ENCODE data around the gene SEC24B. TPM values are rescaled to one million over a fixed set of nuclear protein-coding genes. Genes with fewer than 3 reads are reported as not detected.
A peak's percentile ranks its signal among the peaks of the same experiment; 100 is the strongest.
"Not testable (repeated sequence)": the region's sequence is repeated elsewhere in the genome, so short reads cannot be mapped to it uniquely, and the experiment has no call there.

SEC24B gene
- total RNA-seq, 6 donors from 2014 or later = 17.4 to 38.8 (median 29.2) TPM

DNA sequence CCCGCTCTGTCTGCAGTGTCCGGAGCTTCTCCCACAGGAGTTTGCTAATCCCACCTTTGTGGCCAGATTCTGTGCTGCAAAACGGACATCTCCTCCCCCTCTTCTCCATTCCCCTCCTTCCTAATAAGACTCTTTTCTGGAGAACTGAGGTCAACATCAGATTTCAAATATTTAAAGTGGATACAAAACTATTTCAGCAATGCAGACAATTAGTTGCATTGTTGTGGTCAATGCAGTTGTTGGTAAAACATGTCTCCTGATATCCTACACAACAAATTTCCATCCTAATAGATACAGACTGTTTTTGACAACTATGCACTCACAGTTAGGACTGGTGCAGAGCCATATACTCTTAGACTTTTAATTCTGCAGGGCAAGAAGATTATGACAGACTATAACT lies 121.4 kb downstream of the SEC24B start:
- ATAC-seq (ENCODE audit: low FRiP score in 2 of 2) (no peak), DNase-seq (no peak)
- no peaks in the 10 kb centered on the region for H3K9me3 ChIP-seq
- H3K27ac ChIP-seq = no peak overlapping the region
- TF ChIP-seq POLR2AphosphoS5 (IDR thresholded peaks at IDR 0.05) (no peak), POLR2A (IDR thresholded peaks at IDR 0.05) (no peak), EP300 (IDR thresholded peaks at IDR 0.05) (no peak)
- TF ChIP-seq, protein P1, sequence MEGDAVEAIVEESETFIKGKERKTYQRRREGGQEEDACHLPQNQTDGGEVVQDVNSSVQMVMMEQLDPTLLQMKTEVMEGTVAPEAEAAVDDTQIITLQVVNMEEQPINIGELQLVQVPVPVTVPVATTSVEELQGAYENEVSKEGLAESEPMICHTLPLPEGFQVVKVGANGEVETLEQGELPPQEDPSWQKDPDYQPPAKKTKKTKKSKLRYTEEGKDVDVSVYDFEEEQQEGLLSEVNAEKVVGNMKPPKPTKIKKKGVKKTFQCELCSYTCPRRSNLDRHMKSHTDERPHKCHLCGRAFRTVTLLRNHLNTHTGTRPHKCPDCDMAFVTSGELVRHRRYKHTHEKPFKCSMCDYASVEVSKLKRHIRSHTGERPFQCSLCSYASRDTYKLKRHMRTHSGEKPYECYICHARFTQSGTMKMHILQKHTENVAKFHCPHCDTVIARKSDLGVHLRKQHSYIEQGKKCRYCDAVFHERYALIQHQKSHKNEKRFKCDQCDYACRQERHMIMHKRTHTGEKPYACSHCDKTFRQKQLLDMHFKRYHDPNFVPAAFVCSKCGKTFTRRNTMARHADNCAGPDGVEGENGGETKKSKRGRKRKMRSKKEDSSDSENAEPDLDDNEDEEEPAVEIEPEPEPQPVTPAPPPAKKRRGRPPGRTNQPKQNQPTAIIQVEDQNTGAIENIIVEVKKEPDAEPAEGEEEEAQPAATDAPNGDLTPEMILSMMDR (IDR thresholded peaks at IDR 0.05) = no peak
- 84 to 91% methylated on average over 3 of the region's 3 CpGs for WGBS, 2 donors
- no peaks in the 10 kb centered on the region for H3K27me3 ChIP-seq
- H3K36me3 ChIP-seq = no peaks in the 10 kb centered on the region
- no peak overlapping the region for H3K4me3 ChIP-seq
- H3K4me1 ChIP-seq = peaks cover 0 to 7% (median 5%) of the 10 kb centered on the region in 4 donors

DNA sequence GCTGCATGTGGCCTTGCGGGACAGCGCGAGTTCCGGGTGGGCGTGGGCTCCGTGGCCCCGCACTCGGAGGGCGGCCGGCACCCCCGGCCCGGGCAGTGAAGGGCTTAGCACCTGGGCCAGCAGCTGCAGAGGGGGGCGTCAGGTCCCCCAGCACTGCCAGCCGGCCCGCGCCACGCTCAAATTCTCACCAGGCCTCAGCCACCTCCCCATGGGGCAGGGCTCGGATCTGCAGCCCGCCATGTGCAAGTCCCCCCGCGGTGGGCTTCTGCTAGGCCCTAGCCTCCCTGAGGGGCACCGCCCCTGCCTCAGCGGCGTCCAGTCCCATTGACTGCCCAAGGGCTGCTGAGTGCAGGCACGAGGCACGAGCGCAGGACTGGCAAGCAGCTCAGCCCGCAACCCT lies 123.8 kb downstream of the SEC24B start:
- Histone ChIP-seq H3K4me1 (peaks cover 9 to 25% (median 13%) of the 10 kb centered on the region in 4 donors), H3K36me3 (no peaks in the 10 kb centered on the region), H3K27me3 (no peaks in the 10 kb centered on the region), H3K9me3 (no peaks in the 10 kb centered on the region), H3K4me3 (no peak overlapping the region), H3K27ac (no peak overlapping the region)
- TF ChIP-seq POLR2A (IDR thresholded peaks at IDR 0.05) = no peak
- TF ChIP-seq, protein P1 (IDR thresholded peaks at IDR 0.05) = no peak
- TF ChIP-seq EP300 (IDR thresholded peaks at IDR 0.05) = no peak
- no peak for TF ChIP-seq POLR2AphosphoS5 (IDR thresholded peaks at IDR 0.05)
- 99 to 100% methylated on average over 1 to 15 of the region's 28 CpGs for WGBS, 2 donors
- DNase-seq (peak in 1 of 2 donors; percentile 82), ATAC-seq (ENCODE audit: low FRiP score in 2 of 2) (no peak)

DNA sequence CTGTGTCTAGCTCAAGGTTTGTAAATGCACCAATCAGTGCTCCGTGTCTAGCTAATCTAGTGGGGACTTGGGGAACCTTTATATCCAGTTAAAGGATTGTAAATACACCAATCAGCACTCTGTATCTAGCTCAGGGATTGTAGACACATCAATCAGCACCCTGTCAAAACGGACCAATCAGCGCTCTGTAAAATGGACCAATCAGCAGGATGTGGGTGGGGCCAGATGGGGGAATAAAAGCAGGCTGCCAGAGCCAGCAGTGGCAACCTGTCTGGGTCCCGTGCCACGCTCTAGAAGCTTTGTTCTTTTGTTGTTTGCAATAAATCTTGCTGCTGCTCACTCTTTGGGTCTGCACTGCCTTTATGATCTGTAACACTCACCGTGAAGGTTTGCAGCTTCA lies 124.5 kb downstream of the SEC24B start:
- not testable (repeated sequence) for DNase-seq; H3K27ac ChIP-seq; H3K36me3 ChIP-seq; H3K27me3 ChIP-seq; H3K9me3 ChIP-seq; H3K4me3 ChIP-seq; ATAC-seq (ENCODE audit: low FRiP score in 2 of 2)
- peaks cover 9 to 25% (median 13%) of the 10 kb centered on the region in 4 donors for H3K4me1 ChIP-seq
- WGBS, 2 donors = 90 to 97% methylated on average over 6 of the region's 6 CpGs

DNA sequence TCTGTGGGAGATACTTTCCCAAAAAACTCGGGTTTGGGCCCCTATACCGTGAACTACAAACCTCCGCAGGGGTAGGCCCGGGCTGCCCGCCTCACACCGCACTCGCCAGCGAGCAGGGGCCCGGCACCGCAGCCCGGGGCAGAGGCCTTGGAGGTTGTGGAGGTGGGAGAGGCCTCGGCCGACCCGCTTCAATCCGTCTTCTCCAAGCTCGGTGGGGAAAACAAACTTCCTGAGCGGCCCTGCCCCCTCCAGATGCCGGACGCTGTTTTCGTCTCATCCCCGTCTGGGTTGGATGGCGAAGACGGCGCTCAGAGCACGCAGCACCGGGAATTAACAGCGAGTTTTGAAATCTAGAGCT lies 126.0 kb downstream of the SEC24B start:
- TF ChIP-seq, protein P1 (IDR thresholded peaks at IDR 0.05) = no peak
- TF ChIP-seq POLR2A (IDR thresholded peaks at IDR 0.05) (no peak), EP300 (IDR thresholded peaks at IDR 0.05) (no peak), POLR2AphosphoS5 (IDR thresholded peaks at IDR 0.05) (no peak)
- Histone ChIP-seq H3K4me3 (peak overlapping the region; percentile 63 to 91 (median 80)), H3K36me3 (no peaks in the 10 kb centered on the region), H3K27me3 (no peaks in the 10 kb centered on the region), H3K27ac (peak overlapping the region; percentile 79 to 88 (median 84)), H3K9me3 (no peaks in the 10 kb centered on the region), H3K4me1 (peaks cover 9 to 25% (median 13%) of the 10 kb centered on the region in 4 donors)
- peak; percentile 56 to 63 for ATAC-seq (ENCODE audit: low FRiP score in 2 of 2)
- peak in 1 of 2 donors; percentile 86 for DNase-seq
- 6 to 23% methylated on average over 6 to 22 of the region's 27 CpGs for WGBS, 2 donors

DNA sequence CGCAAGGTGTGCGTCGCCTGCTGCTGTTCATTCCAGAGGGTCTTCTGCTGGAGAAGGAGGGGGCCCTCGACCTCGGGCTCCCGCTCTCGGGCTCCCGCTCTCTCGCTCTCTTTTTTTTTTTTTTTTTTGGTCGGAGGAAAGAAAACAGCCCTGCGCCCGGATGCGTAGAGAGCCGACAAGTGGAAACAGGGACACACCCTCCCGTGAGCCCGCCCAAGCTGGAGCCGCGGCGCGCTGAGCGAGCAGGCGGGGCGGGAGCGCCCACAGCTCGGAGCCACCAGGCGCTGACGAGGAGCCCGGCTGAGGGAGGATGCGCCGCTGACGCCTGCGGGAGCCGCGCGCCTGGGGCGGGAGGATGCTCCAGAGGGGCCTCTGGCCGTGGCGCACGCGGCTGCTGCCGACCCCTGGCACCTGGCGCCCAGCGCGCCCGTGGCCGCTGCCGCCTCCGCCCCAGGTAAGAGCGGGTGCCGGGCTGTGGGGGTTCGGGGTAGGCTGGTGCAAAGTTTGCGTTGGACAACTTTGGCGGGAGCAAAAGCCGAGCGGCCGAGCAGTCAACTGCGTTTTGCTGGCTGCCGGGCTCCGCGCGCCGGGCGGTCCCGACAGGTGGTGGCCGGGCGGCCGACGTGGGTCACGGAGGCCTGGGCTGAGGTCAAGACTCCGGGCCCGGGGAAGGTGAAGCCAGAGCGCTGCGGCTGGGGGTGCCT lies 126.5 kb downstream of the SEC24B start, which contains the start of gene MCUB:
Gene MCUB, plus strand, starts transcription at position 264 of the 704 bp plus-strand sequence. Its CDS starts 92 bp downstream, at position 356.
- 0 to 1% methylated on average over 14 to 37 of the region's 73 CpGs for WGBS, 2 donors
- ATAC-seq (ENCODE audit: low FRiP score in 2 of 2) (peak; percentile 97 to 98), DNase-seq (peak; percentile 87 to 96)
- TF ChIP-seq POLR2A (IDR thresholded peaks at IDR 0.05) = peak in 2 of 4 donors; percentile 54 to 82
- TF ChIP-seq, protein P1 (IDR thresholded peaks at IDR 0.05) = peak in 2 of 6 experiments; percentile 21 to 22
- TF ChIP-seq POLR2AphosphoS5 (IDR thresholded peaks at IDR 0.05) = peak in 1 of 2 donors; percentile 56
- TF ChIP-seq EP300 (IDR thresholded peaks at IDR 0.05) = no peak
- Histone ChIP-seq H3K4me3 (peak within 1 kb of the TSS; percentile 63 to 91 (median 80)), H3K27ac (peak within 1 kb of the TSS; percentile 79 to 88 (median 84)), H3K27me3 (no peaks in the 10 kb centered on the region), H3K4me1 (peaks cover 9 to 25% (median 13%) of the 10 kb centered on the region in 4 donors), H3K9me3 (no peaks in the 10 kb centered on the region), H3K36me3 (no peaks in the 10 kb centered on the region)
